GM23338 (cell line): ENCODE data around the gene GALNT14. TPM values are rescaled to one million over a fixed set of nuclear protein-coding genes. Genes with fewer than 3 reads are reported as not detected.

Experiments
- ATAC-seq: fragments of 200-7000 bp; cut with Tn5 transposase; 3 replicates; pipeline ENCODE4 v1.9.1; 2020
- DNase-seq: peaks from one replicate; pipeline ENCODE4 v3.0.0-alpha.2; 2015; ENCODE audit warnings: low spot score
- H2AFZ ChIP-seq: fragments of 200-600 bp; sonication (generic); 2 replicates; pipeline ENCODE4 v1.8.0; 2016; ENCODE audit warnings: antibody characterized with exemption, mild to moderate bottlenecking, moderate library complexity
- H3F3A ChIP-seq: fragments of 200-600 bp; sonication (generic); replicated peaks from 2 replicates; pipeline ENCODE4 v1.8.0; 2017; ENCODE audit warnings: antibody characterized with exemption, mixed run types, low read depth
- H3K27ac ChIP-seq: fragments of 200-600 bp; sonication (generic); 2 replicates; pipeline ENCODE4 v1.6.1; 2016; ENCODE audit warnings: low read depth
- H3K27me3 ChIP-seq: fragments of 200-600 bp; sonication (generic); 2 replicates; pipeline ENCODE4 v1.8.0; 2016; ENCODE audit warnings: mild to moderate bottlenecking, mixed run types, moderate library complexity; ENCODE audit not compliant: insufficient read depth
- H3K36me3 ChIP-seq: fragments of 200-600 bp; sonication (generic); 2 replicates; pipeline ENCODE4 v1.8.0; 2016; ENCODE audit warnings: mild to moderate bottlenecking; ENCODE audit not compliant: insufficient read depth
- H3K4me1 ChIP-seq: fragments of 200-600 bp; sonication (generic); 2 replicates; pipeline ENCODE4 v1.8.0; 2016; ENCODE audit warnings: mild to moderate bottlenecking, moderate library complexity; ENCODE audit not compliant: insufficient read depth
- H3K4me2 ChIP-seq: fragments of 200-600 bp; sonication (generic); 2 replicates; pipeline ENCODE4 v1.7.1; 2017; ENCODE audit warnings: mixed run types
- H3K4me3 ChIP-seq: fragments of 200-600 bp; sonication (generic); 2 replicates; pipeline ENCODE4 v1.6.1; 2016; ENCODE audit warnings: mixed run types
- H3K79me2 ChIP-seq: fragments of 200-600 bp; sonication (generic); replicated peaks from 2 replicates; pipeline ENCODE4 v1.8.0; 2017; ENCODE audit warnings: mild to moderate bottlenecking; ENCODE audit not compliant: insufficient read depth
- H3K9me2 ChIP-seq: fragments of 200-600 bp; sonication (generic); 2 replicates; pipeline ENCODE4 v1.8.0; 2017; ENCODE audit not compliant: insufficient read depth
- H4K20me1 ChIP-seq: fragments of 200-600 bp; sonication (generic); replicated peaks from 2 replicates; pipeline ENCODE4 v1.8.0; 2017; ENCODE audit warnings: mild to moderate bottlenecking; ENCODE audit not compliant: insufficient read depth
- H3K27ac Mint-ChIP-seq: 2 replicates; pipeline ENCODE4 v1.8.0; 2020; ENCODE audit warnings: inconsistent platforms, mild to moderate bottlenecking, moderate library complexity, mixed read lengths
- H3K27me3 Mint-ChIP-seq: 3 replicates; pipeline ENCODE4 v1.8.0; 2022; ENCODE audit warnings: low read depth, mild to moderate bottlenecking, moderate library complexity, mixed read lengths, inconsistent platforms; ENCODE audit not compliant: insufficient read depth, poor library complexity
- H3K36me3 Mint-ChIP-seq: 3 replicates; pipeline ENCODE4 v1.8.0; 2021; ENCODE audit warnings: low read depth, mild to moderate bottlenecking, inconsistent platforms, moderate library complexity, mixed read lengths
- H3K4me1 Mint-ChIP-seq: 3 replicates; pipeline ENCODE4 v1.8.0; 2020; ENCODE audit warnings: mild to moderate bottlenecking, inconsistent platforms, mixed read lengths
- H3K4me3 Mint-ChIP-seq: 3 replicates; pipeline ENCODE4 v1.8.0; 2021; ENCODE audit warnings: moderate library complexity, mild to moderate bottlenecking, inconsistent platforms, mixed read lengths
- H3K9me3 Mint-ChIP-seq: 3 replicates; pipeline ENCODE4 v1.8.0; 2020; ENCODE audit warnings: moderate library complexity, mild to moderate bottlenecking, inconsistent platforms, mixed read lengths
- CREB1 ChIP-seq: fragments of 250-450 bp; sonication (Bioruptor Pico); IDR thresholded peaks from 2 replicates; pipeline ENCODE4 v1.5.0; 2020; ENCODE audit warnings: low read depth, mild to moderate bottlenecking, moderate library complexity
- REST ChIP-seq: IDR thresholded peaks from one replicate; pipeline ENCODE4 v1.6.1; 2018; ENCODE audit warnings: antibody characterized with exemption; ENCODE audit not compliant: unreplicated experiment
- ZNF462 ChIP-seq: fragments of 250-450 bp; sonication (Bioruptor Pico); IDR thresholded peaks from 2 replicates; pipeline ENCODE4 v1.5.0; 2020; ENCODE audit warnings: mild to moderate bottlenecking, moderate library complexity
- polyA plus RNA-seq: library from polyadenylated mRNA; unstranded; fragments of >200 nt; fragmentation: Nextera tagmentation; extraction: Ambion mirVana; gene quantifications from 2 replicates; pipeline ENCODE4 v1.2.1, GENCODE V29; 2016
- total RNA-seq: library from RNA; depleted of rRNA; stranded (reverse); fragments of >200 nt; shearing (Covaris generic); gene quantifications from 2 replicates; pipeline ENCODE4 v1.2.3, GENCODE V29; 2014

Gene GALNT14
- total and polyA plus RNA-seq, 2 experiments from 2014 or later = 5.4 to 7.7 TPM

GRCh38 chr2:30998672-30999071, 139.6 kb downstream of the GALNT14 start:
- Histone ChIP-seq H3K4me1 (no peaks in the 10 kb centered on the region), H3F3A (no peaks in the 10 kb centered on the region), H3K9me2 (no peaks in the 10 kb centered on the region; the same call in 1 of the 2 replicates), H3K27ac (no peak overlapping the region), H3K27me3 (no peaks in the 10 kb centered on the region), H2AFZ (no peak overlapping the region), H3K4me2 (no peak overlapping the region), H3K79me2 (no peaks in the 10 kb centered on the region), H4K20me1 (no peaks in the 10 kb centered on the region), H3K4me3 (no peak overlapping the region), H3K36me3 (no peaks in the 10 kb centered on the region)
- ATAC-seq (no peak), DNase-seq (no peak)
- Mint-ChIP-seq H3K27me3 (peaks cover 8% of the 10 kb centered on the region), H3K36me3 (no peaks in the 10 kb centered on the region), H3K27ac (no peak overlapping the region), H3K4me1 (no peaks in the 10 kb centered on the region), H3K9me3 (no peaks in the 10 kb centered on the region), H3K4me3 (no peak overlapping the region)
- TF ChIP-seq ZNF462 (CRISPR knock-in tag) (no peak), CREB1 (no peak), REST (no peak)
